ENCODE results near the gene MGMT.

Gene MGMT

DNA sequence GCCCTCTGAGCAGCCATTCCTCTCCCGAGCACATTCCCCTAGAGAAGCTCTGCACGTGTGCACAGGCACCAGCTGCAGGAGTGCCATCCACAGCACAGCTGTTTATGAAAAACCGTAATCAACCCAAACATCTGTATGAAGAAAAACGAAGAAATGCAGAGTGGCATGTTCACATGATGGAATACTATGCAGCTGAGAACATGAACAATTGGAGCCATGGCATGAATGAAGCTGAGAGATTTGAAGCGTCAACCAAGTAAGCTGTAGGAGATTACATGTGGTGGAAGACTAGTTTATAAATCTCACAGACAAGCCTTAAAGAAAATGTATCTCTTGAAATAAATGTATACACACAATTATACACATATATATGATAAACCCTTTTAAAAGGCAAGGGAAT lies 320.5 kb downstream of the MGMT start:
- no peak overlapping the region for H3K27ac ChIP-seq (replicated peaks)
- DNase-seq (ENCODE audit: low read depth in 1 of 2, low spot score in 1 of 2): no peak
- TF ChIP-seq GABPA (IDR thresholded peaks at IDR 0.05; ENCODE audit: low read depth) (no peak), POLR2AphosphoS5 (IDR thresholded peaks at IDR 0.05; ENCODE audit: low read depth) (no peak), SPI1 (IDR thresholded peaks at IDR 0.05; ENCODE audit: borderline replicate concordance, low read depth) (no peak)
- TF ChIP-seq, protein P1, sequence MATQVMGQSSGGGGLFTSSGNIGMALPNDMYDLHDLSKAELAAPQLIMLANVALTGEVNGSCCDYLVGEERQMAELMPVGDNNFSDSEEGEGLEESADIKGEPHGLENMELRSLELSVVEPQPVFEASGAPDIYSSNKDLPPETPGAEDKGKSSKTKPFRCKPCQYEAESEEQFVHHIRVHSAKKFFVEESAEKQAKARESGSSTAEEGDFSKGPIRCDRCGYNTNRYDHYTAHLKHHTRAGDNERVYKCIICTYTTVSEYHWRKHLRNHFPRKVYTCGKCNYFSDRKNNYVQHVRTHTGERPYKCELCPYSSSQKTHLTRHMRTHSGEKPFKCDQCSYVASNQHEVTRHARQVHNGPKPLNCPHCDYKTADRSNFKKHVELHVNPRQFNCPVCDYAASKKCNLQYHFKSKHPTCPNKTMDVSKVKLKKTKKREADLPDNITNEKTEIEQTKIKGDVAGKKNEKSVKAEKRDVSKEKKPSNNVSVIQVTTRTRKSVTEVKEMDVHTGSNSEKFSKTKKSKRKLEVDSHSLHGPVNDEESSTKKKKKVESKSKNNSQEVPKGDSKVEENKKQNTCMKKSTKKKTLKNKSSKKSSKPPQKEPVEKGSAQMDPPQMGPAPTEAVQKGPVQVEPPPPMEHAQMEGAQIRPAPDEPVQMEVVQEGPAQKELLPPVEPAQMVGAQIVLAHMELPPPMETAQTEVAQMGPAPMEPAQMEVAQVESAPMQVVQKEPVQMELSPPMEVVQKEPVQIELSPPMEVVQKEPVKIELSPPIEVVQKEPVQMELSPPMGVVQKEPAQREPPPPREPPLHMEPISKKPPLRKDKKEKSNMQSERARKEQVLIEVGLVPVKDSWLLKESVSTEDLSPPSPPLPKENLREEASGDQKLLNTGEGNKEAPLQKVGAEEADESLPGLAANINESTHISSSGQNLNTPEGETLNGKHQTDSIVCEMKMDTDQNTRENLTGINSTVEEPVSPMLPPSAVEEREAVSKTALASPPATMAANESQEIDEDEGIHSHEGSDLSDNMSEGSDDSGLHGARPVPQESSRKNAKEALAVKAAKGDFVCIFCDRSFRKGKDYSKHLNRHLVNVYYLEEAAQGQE (IDR thresholded peaks at IDR 0.05; ENCODE audit: insufficient replicate concordance, low read depth): no peak
- TF ChIP-seq, protein P2, sequence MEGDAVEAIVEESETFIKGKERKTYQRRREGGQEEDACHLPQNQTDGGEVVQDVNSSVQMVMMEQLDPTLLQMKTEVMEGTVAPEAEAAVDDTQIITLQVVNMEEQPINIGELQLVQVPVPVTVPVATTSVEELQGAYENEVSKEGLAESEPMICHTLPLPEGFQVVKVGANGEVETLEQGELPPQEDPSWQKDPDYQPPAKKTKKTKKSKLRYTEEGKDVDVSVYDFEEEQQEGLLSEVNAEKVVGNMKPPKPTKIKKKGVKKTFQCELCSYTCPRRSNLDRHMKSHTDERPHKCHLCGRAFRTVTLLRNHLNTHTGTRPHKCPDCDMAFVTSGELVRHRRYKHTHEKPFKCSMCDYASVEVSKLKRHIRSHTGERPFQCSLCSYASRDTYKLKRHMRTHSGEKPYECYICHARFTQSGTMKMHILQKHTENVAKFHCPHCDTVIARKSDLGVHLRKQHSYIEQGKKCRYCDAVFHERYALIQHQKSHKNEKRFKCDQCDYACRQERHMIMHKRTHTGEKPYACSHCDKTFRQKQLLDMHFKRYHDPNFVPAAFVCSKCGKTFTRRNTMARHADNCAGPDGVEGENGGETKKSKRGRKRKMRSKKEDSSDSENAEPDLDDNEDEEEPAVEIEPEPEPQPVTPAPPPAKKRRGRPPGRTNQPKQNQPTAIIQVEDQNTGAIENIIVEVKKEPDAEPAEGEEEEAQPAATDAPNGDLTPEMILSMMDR (IDR thresholded peaks at IDR 0.05; ENCODE audit: insufficient read depth, low read length): no peak
- H3K27me3 ChIP-seq (ENCODE audit: insufficient read depth, poor library complexity, severe bottlenecking): no peaks in the 10 kb centered on the region
- no peak overlapping the region for H3K4me3 ChIP-seq (replicated peaks; ENCODE audit: insufficient read depth, low read length)

DNA sequence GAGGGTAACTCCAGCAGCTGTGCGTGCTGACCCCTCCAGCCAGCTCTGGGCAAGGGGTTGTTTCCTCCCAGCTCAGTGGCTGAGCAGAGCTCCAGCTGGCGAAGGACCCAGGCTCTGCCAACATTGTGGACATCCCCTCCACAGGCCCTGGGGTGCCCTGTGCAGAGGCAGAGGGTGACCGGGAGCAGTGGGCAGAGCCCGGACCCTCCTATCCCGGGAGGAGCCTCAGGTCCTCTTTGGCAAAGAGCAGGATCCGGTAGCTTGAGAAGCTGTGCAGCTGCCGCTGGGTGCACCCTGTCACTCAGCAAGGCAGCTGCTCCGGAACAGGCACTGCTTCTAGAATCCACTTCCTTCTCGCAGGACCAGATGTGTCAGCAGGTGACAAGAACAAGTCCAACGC lies 321.2 kb downstream of the MGMT start:
- Histone ChIP-seq H3K4me3 (replicated peaks; ENCODE audit: insufficient read depth, low read length) (no peak overlapping the region), H3K27ac (replicated peaks) (no peak overlapping the region), H3K27me3 (ENCODE audit: insufficient read depth, poor library complexity, severe bottlenecking) (no peaks in the 10 kb centered on the region)
- TF ChIP-seq, protein P2 (IDR thresholded peaks at IDR 0.05; ENCODE audit: insufficient read depth, low read length): no peak
- TF ChIP-seq SPI1 (IDR thresholded peaks at IDR 0.05; ENCODE audit: borderline replicate concordance, low read depth) (no peak), POLR2AphosphoS5 (IDR thresholded peaks at IDR 0.05; ENCODE audit: low read depth) (no peak), GABPA (IDR thresholded peaks at IDR 0.05; ENCODE audit: low read depth) (no peak)
- TF ChIP-seq, protein P1 (IDR thresholded peaks at IDR 0.05; ENCODE audit: insufficient replicate concordance, low read depth): no peak
- DNase-seq (ENCODE audit: low read depth in 1 of 2, low spot score in 1 of 2): no peak

DNA sequence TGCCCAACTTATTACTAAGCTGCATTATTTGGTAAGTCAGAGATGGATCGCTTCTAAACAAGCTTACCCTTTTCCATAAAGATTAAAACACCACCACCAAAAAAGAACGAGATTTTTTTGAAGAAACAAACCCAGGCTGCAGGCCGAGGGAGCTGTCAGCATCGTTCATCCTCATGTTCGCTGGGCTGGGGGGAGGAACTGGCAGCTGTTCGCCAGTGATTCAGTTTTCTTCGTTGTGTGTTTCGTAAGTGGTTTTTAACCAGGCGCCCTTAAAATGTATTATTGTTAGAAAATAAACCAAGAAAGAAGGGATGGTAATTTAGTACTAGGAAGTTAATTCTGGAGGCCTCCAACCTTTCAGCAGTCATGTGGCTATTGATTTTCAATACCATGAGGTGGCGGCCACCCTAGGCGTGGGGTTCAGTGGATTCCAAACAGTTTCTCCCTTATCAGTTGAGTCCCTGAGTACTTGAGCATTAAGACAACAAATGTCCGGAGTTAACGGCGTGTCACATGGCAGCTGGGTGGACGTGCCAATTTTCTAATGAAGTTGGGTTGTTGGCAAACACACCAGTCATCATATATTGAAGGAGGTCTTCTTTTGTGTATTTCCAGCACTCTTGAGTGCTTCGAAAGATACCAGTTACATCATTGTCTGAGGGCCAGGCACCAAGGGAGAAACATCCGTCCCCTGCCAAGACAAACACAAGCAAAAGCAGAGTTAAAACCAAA lies 323.8 kb downstream of the MGMT start:
- H3K4me3 ChIP-seq (replicated peaks; ENCODE audit: insufficient read depth, low read length): no peak overlapping the region
- TF ChIP-seq, protein P2 (IDR thresholded peaks at IDR 0.05; ENCODE audit: insufficient read depth, low read length): no peak
- TF ChIP-seq POLR2AphosphoS5 (IDR thresholded peaks at IDR 0.05; ENCODE audit: low read depth) (no peak), SPI1 (IDR thresholded peaks at IDR 0.05; ENCODE audit: borderline replicate concordance, low read depth) (no peak), GABPA (IDR thresholded peaks at IDR 0.05; ENCODE audit: low read depth) (no peak)
- TF ChIP-seq, protein P1 (IDR thresholded peaks at IDR 0.05; ENCODE audit: insufficient replicate concordance, low read depth): no peak
- no peak for DNase-seq (ENCODE audit: low read depth in 1 of 2, low spot score in 1 of 2)

More for the DNA sequence above, 323.8 kb downstream of the MGMT start:
- Histone ChIP-seq H3K27ac (replicated peaks) (no peak overlapping the region), H3K27me3 (ENCODE audit: insufficient read depth, poor library complexity, severe bottlenecking) (no peaks in the 10 kb centered on the region)
